HepG2 (cell line): ENCODE results near the gene MRPL42. TPM values are rescaled to one million over a fixed set of nuclear protein-coding genes. Genes with fewer than 3 reads are reported as not detected.

ENCODE experiments used
- ATAC-seq: fragments of 200-7000 bp; cut with Tn5 transposase; 3 replicates; pipeline ENCODE4 v1.9.1; 2020; ENCODE audit warnings: mild to moderate bottlenecking, moderate library complexity
- BruUV-seq: library from RNA; stranded (reverse); fragments of 400-500 nt; replicated peaks from 2 replicates; lab custom pipeline; 2021; lab: Mats Ljungman, UMichigan
- CTCF ChIA-PET: fragments of 300-600 bp; formaldehyde crosslinking; extraction: SDS; loops from one replicate; lab custom pipeline; 2021; ENCODE audit warnings: low total read pairs, inconsistent platforms, low intra/inter-chr PET ratio; lab: Yijun Ruan, JAX
- POLR2A ChIA-PET: fragments of 350-600 bp; sonication (Branson Sonifier 250); formaldehyde crosslinking; loops from one replicate; lab custom pipeline; 2020; ENCODE audit warnings: antibody characterized with exemption, inconsistent platforms; lab: Yijun Ruan, JAX
- DNase-seq: peaks from one replicate; pipeline ENCODE4 v3.0.0-alpha.2; 2015; ENCODE audit warnings: low spot score
- FAIRE-seq: peaks from 3 replicates; lab custom pipeline; 2011; peaks lifted over from hg19 to GRCh38; lab: Jason Lieb, UNC
- H2AFZ ChIP-seq: one replicate; pipeline ENCODE4 v1.6.1; 2011; ENCODE audit warnings: low read length, inconsistent platforms
- H3K27ac ChIP-seq: fragments of 300-600 bp; 3 replicates; pipeline ENCODE4 v1.8.0; 2011; ENCODE audit warnings: mixed run types, mild to moderate bottlenecking, mixed read lengths, low read length, inconsistent platforms; ENCODE audit not compliant: insufficient read depth; ENCODE audit errors: extremely low read length
- H3K27me3 ChIP-seq, 2 experiments: fragments of 200-600 bp in 1 of 2; 2 replicates in 1 of 2; 3 replicates in 1 of 2; pipeline versions ENCODE4 v1.6.0 to v1.8.0; 2011; ENCODE audit warnings: low read length in 2 of 2, mild to moderate bottlenecking in 2 of 2, moderate library complexity in 2 of 2, inconsistent platforms in 1 of 2; ENCODE audit not compliant: insufficient read depth in 2 of 2, control insufficient read depth in 1 of 2
- H3K36me3 ChIP-seq, 2 experiments: fragments of 200-600 bp in 1 of 2; replicated peaks in 1 of 2; 2 replicates in 1 of 2; 3 replicates in 1 of 2; pipeline versions ENCODE4 v1.5.1 to v1.8.0; 2011; ENCODE audit warnings: low read length in 2 of 2, inconsistent platforms in 1 of 2; ENCODE audit not compliant: insufficient read depth in 2 of 2, control insufficient read depth in 1 of 2
- H3K4me1 ChIP-seq: 2 replicates; pipeline ENCODE4 v1.5.1; 2012; ENCODE audit warnings: low read length, inconsistent platforms; ENCODE audit not compliant: insufficient read depth
- H3K4me2 ChIP-seq: 2 replicates; pipeline ENCODE4 v1.6.0; 2011; ENCODE audit warnings: low read depth, low read length, inconsistent platforms
- H3K4me3 ChIP-seq, 3 experiments: fragments of 200-600 bp in 1 of 3; sonication (generic), shearing (Covaris generic) in 1 of 3; replicated peaks in 1 of 3; 2 replicates each; pipeline ENCODE4 v1.5.1; 2011 to 2016; ENCODE audit warnings: low read length in 3 of 3, inconsistent platforms in 2 of 3, low read depth in 2 of 3, mild to moderate bottlenecking in 2 of 3, control low read depth in 1 of 3, mixed read lengths in 1 of 3; ENCODE audit not compliant: insufficient read depth in 1 of 3
- H3K79me2 ChIP-seq: one replicate; pipeline ENCODE4 v1.6.1; 2011; ENCODE audit warnings: low read length, inconsistent platforms; ENCODE audit not compliant: insufficient read depth
- H3K9ac ChIP-seq: 2 replicates; pipeline ENCODE4 v1.6.0; 2011; ENCODE audit warnings: mild to moderate bottlenecking, low read depth, low read length, inconsistent platforms; ENCODE audit not compliant: insufficient read depth
- H3K9me3 ChIP-seq: 2 replicates; pipeline ENCODE4 v1.5.1; 2012; ENCODE audit warnings: mild to moderate bottlenecking, low read length
- H4K20me1 ChIP-seq: 2 replicates; pipeline ENCODE4 v1.6.0; 2011; ENCODE audit warnings: inconsistent platforms, mild to moderate bottlenecking, low read length, moderate library complexity; ENCODE audit not compliant: insufficient read depth
- BHLHE40 ChIP-seq: IDR thresholded peaks from 2 replicates; pipeline ENCODE4 v1.6.1; 2011; ENCODE audit warnings: low read length, improper control_type of control experiment
- CREB3 ChIP-seq: sonication (generic); formaldehyde crosslinking; IDR thresholded peaks from 2 replicates; pipeline ENCODE4 v1.5.0; 2020; ENCODE audit warnings: missing genetic modification reagents
- GLMP ChIP-seq: sonication (generic); formaldehyde crosslinking; IDR thresholded peaks from 2 replicates; pipeline ENCODE4 v1.9.0; 2021; ENCODE audit warnings: missing genetic modification reagents, mild to moderate bottlenecking, borderline replicate concordance
- MTF2 ChIP-seq: sonication (generic); formaldehyde crosslinking; IDR thresholded peaks from 2 replicates; pipeline ENCODE4 v1.5.0; 2020; ENCODE audit warnings: missing genetic modification reagents, borderline replicate concordance
- MYNN ChIP-seq: sonication (generic); formaldehyde crosslinking; IDR thresholded peaks from 2 replicates; pipeline ENCODE4 v1.4.0; 2020; ENCODE audit warnings: mild to moderate bottlenecking, low read depth, missing genetic modification reagents
- PCBP1 ChIP-seq: fragments of 200-400 bp; formaldehyde crosslinking; IDR thresholded peaks from 2 replicates; pipeline ENCODE4 v1.6.1; 2017; ENCODE audit warnings: mild to moderate bottlenecking, low read depth, low read length, borderline replicate concordance
- POLR2A ChIP-seq, 2 experiments: IDR thresholded peaks; 2 replicates each; pipeline ENCODE4 v1.6.1; 2011; ENCODE audit warnings: low read depth in 2 of 2, low read length in 2 of 2, mild to moderate bottlenecking in 1 of 2, moderate library complexity in 1 of 2; ENCODE audit not compliant: insufficient read depth in 1 of 2
- RXRA ChIP-seq: sonication (generic); formaldehyde crosslinking; IDR thresholded peaks from 2 replicates; pipeline ENCODE4 v1.5.1; 2020; ENCODE audit warnings: missing genetic modification reagents
- ZBTB37 ChIP-seq: sonication (generic); formaldehyde crosslinking; IDR thresholded peaks from 2 replicates; pipeline ENCODE4 v1.4.0; 2020; ENCODE audit warnings: mild to moderate bottlenecking, missing genetic modification reagents
- ZNF136 ChIP-seq: sonication (generic); formaldehyde crosslinking; IDR thresholded peaks from 2 replicates; pipeline ENCODE4 v1.8.1; 2022; ENCODE audit warnings: low read depth, mild to moderate bottlenecking, moderate library complexity, missing genetic modification reagents
- ZNF180 ChIP-seq: sonication (generic); formaldehyde crosslinking; IDR thresholded peaks from 2 replicates; pipeline ENCODE4 v1.4.0; 2020; ENCODE audit warnings: low read depth, missing genetic modification reagents, borderline replicate concordance
- ZNF235 ChIP-seq: sonication (generic); formaldehyde crosslinking; IDR thresholded peaks from 2 replicates; pipeline ENCODE4 v1.8.1; 2023; ENCODE audit warnings: mild to moderate bottlenecking, missing genetic modification reagents, borderline replicate concordance
- ZNF276 ChIP-seq: sonication (generic); formaldehyde crosslinking; IDR thresholded peaks from 2 replicates; pipeline ENCODE4 v1.4.0; 2020; ENCODE audit warnings: mild to moderate bottlenecking, low read depth, missing genetic modification reagents
- ZNF512B ChIP-seq: sonication (generic); formaldehyde crosslinking; IDR thresholded peaks from 2 replicates; pipeline ENCODE4 v1.5.1; 2020; ENCODE audit warnings: missing genetic modification reagents, mild to moderate bottlenecking, borderline replicate concordance
- ZNF513 ChIP-seq: sonication (generic); formaldehyde crosslinking; conservative IDR thresholded peaks from 2 replicates; pipeline ENCODE4 v1.5.0; 2020; ENCODE audit warnings: missing genetic modification reagents
- WGBS: methylation state at CpG from one replicate; pipeline ENCODE4 v1.1.6; 2017; ENCODE audit warnings: low lambda C conversion rate; 5-methylcytosine and 5-hydroxymethylcytosine counted together
- in situ Hi-C: cut with HindIII; loops from 2 replicates; pipeline ENCODE4 v1.10.0; 2017; ENCODE audit warnings: low pct_unique_long_range_greater_than_20kb; ENCODE audit not compliant: extremely low pct_ligation_motif_present
- intact Hi-C: fragments of 100-400 bp; cut with micrococcal nuclease; formaldehyde crosslinking; loops from one replicate; pipeline ENCODE4 v1.10.0; 2022; ENCODE audit not compliant: unreplicated experiment
- polyA plus RNA-seq, 8 experiments: library from polyadenylated mRNA; depleted of rRNA in 3 of 8; stranded (reverse) in 7 of 8; unstranded in 1 of 8; fragments of >200 nt; fragmentation: Illumina TruSeq in 4 of 8; extraction: Trizol in 4 of 8; gene quantifications; 2 replicates each; pipeline versions ENCODE4 v1.2.1 to v1.2.3, GENCODE V29; 2011 to 2016; ENCODE audit warnings: low read depth in 4 of 8, missing spikeins in 1 of 8, mixed read lengths in 1 of 8; ENCODE audit not compliant: insufficient read depth in 1 of 8
- total RNA-seq, 5 experiments: library from RNA; depleted of rRNA; stranded (reverse); fragments of >200 nt; fragmentation: Illumina TruSeq; extraction: Trizol; gene quantifications; 2 replicates each; pipeline ENCODE4 v1.2.3, GENCODE V29; 2016; ENCODE audit warnings: low read depth in 1 of 5

Gene MRPL42
- total and polyA plus RNA-seq, 2 of the 13 experiments (the other 11 are each of a cell fraction or from before 2014, with no cell fraction given) = 93.3 to 148 TPM

- FAIRE-seq (no peak), DNase-seq (no peak), ATAC-seq (no peak)
- no peaks in the 10 kb centered on the region; a peak in 1 of 5 replicates for H3K27me3 ChIP-seq
- no peak overlapping the region for H2AFZ ChIP-seq
- H4K20me1 ChIP-seq = no peaks in the 10 kb centered on the region
- WGBS = 53% methylated on average over 2 of the region's 2 CpGs
- no peaks in the 10 kb centered on the region for H3K9me3 ChIP-seq
- peaks cover 13% of the 10 kb centered on the region for H3K4me1 ChIP-seq
- H3K4me3 ChIP-seq = no peak overlapping the region
- BruUV-seq = no TSS peak
- CTCF ChIA-PET = no interaction called here
- H3K9ac ChIP-seq = no peak overlapping the region
- in situ Hi-C loops = loop anchor here (5.0 kb wide), 1 partner anchor 582 kb away; no protein-coding TSS in a partner anchor
- intact Hi-C loops = no loop called here
- H3K27ac ChIP-seq = no peak overlapping the region
- H3K4me2 ChIP-seq = no peak overlapping the region
- H3K36me3 ChIP-seq = no peaks in the 10 kb centered on the region
- POLR2A ChIA-PET = no interaction called here
- H3K79me2 ChIP-seq = no peaks in the 10 kb centered on the region
- TF ChIP-seq MTF2 (CRISPR knock-in tag) = no peak
- no peak for TF ChIP-seq ZNF180 (CRISPR knock-in tag)
- no peak for TF ChIP-seq PCBP1
- no peak for TF ChIP-seq CREB3 (CRISPR knock-in tag)
- no peak for TF ChIP-seq ZNF513
- TF ChIP-seq ZNF235 (CRISPR knock-in tag) = no peak
- no peak for TF ChIP-seq MYNN (CRISPR knock-in tag)
- TF ChIP-seq ZNF136 (CRISPR knock-in tag) = no peak
- no peak for TF ChIP-seq ZNF276 (CRISPR knock-in tag)
- no peak for TF ChIP-seq RXRA (CRISPR knock-in tag)
- TF ChIP-seq ZNF512B (CRISPR knock-in tag) = no peak
- no peak for TF ChIP-seq POLR2A (IDR thresholded peaks at IDR 0.05; ENCODE audit: insufficient read depth in 1 of 2, low read depth in 2 of 2, low read length in 2 of 2)
- no peak for TF ChIP-seq BHLHE40
- no peak for TF ChIP-seq GLMP (CRISPR knock-in tag)
- no peak for TF ChIP-seq ZBTB37
Observed at GRCh38 chr12:93520454-93520853, 53.1 kb downstream of the MRPL42 start.
